ENCODE measurements around the gene GARIN3. TPM values are rescaled to one million over a fixed set of nuclear protein-coding genes. Genes with fewer than 3 reads are reported as not detected.

GARIN3 gene
- total RNA-seq, 2 donors from 2014 or later: not detected

- TF ChIP-seq CTCF (IDR thresholded peaks at IDR 0.05): no peak
- no peaks in the 10 kb centered on the region for H3K4me1 ChIP-seq
- no peaks in the 10 kb centered on the region for H3K27me3 ChIP-seq
- no peak overlapping the region for H3K4me3 ChIP-seq
- peak; percentile 13 for DNase-seq (ENCODE audit: low spot score)
- no peaks in the 10 kb centered on the region for H3K36me3 ChIP-seq
- H3K9me3 ChIP-seq: no peaks in the 10 kb centered on the region
- no peak overlapping the region for H3K27ac ChIP-seq
Measured at GRCh38 chr5:157168286-157168685, 2.2 kb upstream of the GARIN3 start.

- no peaks in the 10 kb centered on the region for H3K9me3 ChIP-seq
- no peaks in the 10 kb centered on the region for H3K4me1 ChIP-seq
- no peak for TF ChIP-seq CTCF (IDR thresholded peaks at IDR 0.05)
- no peak overlapping the region for H3K4me3 ChIP-seq
- no peaks in the 10 kb centered on the region for H3K27me3 ChIP-seq
- no peak overlapping the region for H3K27ac ChIP-seq
- H3K36me3 ChIP-seq: no peaks in the 10 kb centered on the region
- no peak for DNase-seq (ENCODE audit: low spot score)
Measured at GRCh38 chr5:157167214-157167621, 1.2 kb upstream of the GARIN3 start.

- H3K4me3 ChIP-seq: no peak overlapping the region
- H3K27me3 ChIP-seq: no peaks in the 10 kb centered on the region
- no peaks in the 10 kb centered on the region for H3K36me3 ChIP-seq
- DNase-seq (ENCODE audit: low spot score): no peak
- TF ChIP-seq CTCF (IDR thresholded peaks at IDR 0.05): no peak
- H3K9me3 ChIP-seq: no peaks in the 10 kb centered on the region
- no peak overlapping the region for H3K27ac ChIP-seq
- H3K4me1 ChIP-seq: no peaks in the 10 kb centered on the region
Measured at GRCh38 chr5:157165668-157166067, 396 bp downstream of the GARIN3 start.

- no peaks in the 10 kb centered on the region for H3K9me3 ChIP-seq
- no peak for TF ChIP-seq CTCF (IDR thresholded peaks at IDR 0.05)
- H3K4me3 ChIP-seq: no peak overlapping the region
- no peaks in the 10 kb centered on the region for H3K4me1 ChIP-seq
- H3K36me3 ChIP-seq: no peaks in the 10 kb centered on the region
- peak; percentile 36 for DNase-seq (ENCODE audit: low spot score)
- H3K27me3 ChIP-seq: no peaks in the 10 kb centered on the region
- H3K27ac ChIP-seq: no peak overlapping the region
Measured at GRCh38 chr5:157165261-157165660, 803 bp downstream of the GARIN3 start.

- no peaks in the 10 kb centered on the region for H3K27me3 ChIP-seq
- no peak for TF ChIP-seq CTCF (IDR thresholded peaks at IDR 0.05)
- DNase-seq (ENCODE audit: low spot score): no peak
- H3K4me3 ChIP-seq: no peak overlapping the region
- no peaks in the 10 kb centered on the region for H3K36me3 ChIP-seq
- no peaks in the 10 kb centered on the region for H3K4me1 ChIP-seq
- H3K27ac ChIP-seq: no peak overlapping the region
- H3K9me3 ChIP-seq: no peaks in the 10 kb centered on the region
Measured at GRCh38 chr5:157164521-157164920, 1.5 kb downstream of the GARIN3 start.

- Histone ChIP-seq H3K27me3 (no peaks in the 10 kb centered on the region), H3K4me1 (no peaks in the 10 kb centered on the region), H3K9me3 (no peaks in the 10 kb centered on the region), H3K36me3 (no peaks in the 10 kb centered on the region), H3K4me3 (no peak overlapping the region), H3K27ac (no peak overlapping the region)
- peak; percentile 48 for DNase-seq (ENCODE audit: low spot score)
- TF ChIP-seq CTCF (IDR thresholded peaks at IDR 0.05): no peak
Measured at GRCh38 chr5:157162919-157163510, 3.0 kb downstream of the GARIN3 start.

Data from right atrium auricular region (tissue), 2 donors.